Epithelial cell of proximal tubule (primary cell): ENCODE results near the gene HCRTR1. TPM values are rescaled to one million over a fixed set of nuclear protein-coding genes. Genes with fewer than 3 reads are reported as not detected.
A peak's percentile ranks its signal among the peaks of the same experiment; 100 is the strongest.

Experiments
- DNase-seq: peaks from one replicate; pipeline ENCODE4 v3.0.0-alpha.2; 2011; ENCODE audit warnings: low read depth
- H3K4me3 ChIP-seq: 2 replicates; pipeline ENCODE4 v1.5.1; 2011; ENCODE audit warnings: low read depth, mild to moderate bottlenecking, low read length
- total RNA-seq: library from RNA; depleted of rRNA; stranded (reverse); fragments of >200 nt; gene quantifications from 2 replicates; pipeline ENCODE4 v1.2.3, GENCODE V29; 2015
- TF ChIP-seq, protein P1 (sequence below): conservative IDR thresholded peaks from 2 replicates; pipeline ENCODE4 v1.5.1; 2012; ENCODE audit warnings: low read depth, mild to moderate bottlenecking, low read length

HCRTR1 gene
- total RNA-seq, 1 donor from 2014 or later = not detected

DNA sequence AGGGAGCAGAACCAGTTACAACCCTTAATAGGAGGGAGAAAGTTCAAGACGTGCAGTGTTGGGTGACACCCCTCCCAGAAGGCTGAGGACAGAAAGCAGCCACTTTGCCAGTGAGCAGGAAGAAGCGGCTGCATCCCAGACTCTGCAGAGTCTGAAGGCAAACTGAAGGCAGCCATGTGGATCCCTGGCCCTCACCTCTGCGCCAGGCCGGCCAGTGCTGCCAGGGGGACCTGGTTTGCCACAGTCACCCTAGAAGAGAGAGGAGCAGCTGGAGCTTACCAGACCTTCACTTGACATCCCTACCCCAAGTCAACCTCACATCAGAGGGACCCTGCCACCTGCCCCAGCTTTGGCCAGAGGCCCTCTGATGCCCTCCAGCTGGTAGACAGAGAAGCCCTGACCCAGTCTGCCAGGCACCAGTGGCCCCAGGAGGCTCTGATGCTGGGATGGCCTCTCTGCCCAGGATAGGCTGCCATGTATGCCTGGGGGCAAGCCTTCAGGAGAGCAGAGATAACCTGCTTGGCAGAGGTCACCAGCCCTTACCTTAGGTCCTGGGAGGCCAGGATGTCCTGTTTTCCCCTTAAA is 43.5 kb downstream of the HCRTR1 start:
- TF ChIP-seq, protein P1, sequence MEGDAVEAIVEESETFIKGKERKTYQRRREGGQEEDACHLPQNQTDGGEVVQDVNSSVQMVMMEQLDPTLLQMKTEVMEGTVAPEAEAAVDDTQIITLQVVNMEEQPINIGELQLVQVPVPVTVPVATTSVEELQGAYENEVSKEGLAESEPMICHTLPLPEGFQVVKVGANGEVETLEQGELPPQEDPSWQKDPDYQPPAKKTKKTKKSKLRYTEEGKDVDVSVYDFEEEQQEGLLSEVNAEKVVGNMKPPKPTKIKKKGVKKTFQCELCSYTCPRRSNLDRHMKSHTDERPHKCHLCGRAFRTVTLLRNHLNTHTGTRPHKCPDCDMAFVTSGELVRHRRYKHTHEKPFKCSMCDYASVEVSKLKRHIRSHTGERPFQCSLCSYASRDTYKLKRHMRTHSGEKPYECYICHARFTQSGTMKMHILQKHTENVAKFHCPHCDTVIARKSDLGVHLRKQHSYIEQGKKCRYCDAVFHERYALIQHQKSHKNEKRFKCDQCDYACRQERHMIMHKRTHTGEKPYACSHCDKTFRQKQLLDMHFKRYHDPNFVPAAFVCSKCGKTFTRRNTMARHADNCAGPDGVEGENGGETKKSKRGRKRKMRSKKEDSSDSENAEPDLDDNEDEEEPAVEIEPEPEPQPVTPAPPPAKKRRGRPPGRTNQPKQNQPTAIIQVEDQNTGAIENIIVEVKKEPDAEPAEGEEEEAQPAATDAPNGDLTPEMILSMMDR = no peak
- DNase-seq = no peak
- H3K4me3 ChIP-seq = no peak overlapping the region

DNA sequence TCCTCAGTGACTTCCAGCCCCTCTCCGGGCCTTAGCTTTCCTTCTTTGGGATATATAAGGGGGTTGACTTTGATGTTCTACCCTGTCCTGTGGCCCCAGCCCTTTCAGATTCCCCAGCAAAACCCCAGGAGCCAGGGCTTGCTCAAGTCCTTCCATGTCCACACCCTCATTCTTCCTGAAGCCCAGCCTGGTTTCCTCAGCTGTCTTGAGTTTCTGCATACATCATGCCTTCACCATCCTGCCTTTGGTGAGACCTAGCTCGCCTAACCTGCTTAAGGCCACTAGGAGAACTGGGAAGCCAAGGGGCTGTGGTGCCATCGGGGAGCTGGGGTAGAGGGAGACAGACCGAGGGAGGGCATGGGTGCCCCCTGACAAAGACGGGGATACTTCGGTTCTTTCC is 44.4 kb downstream of the HCRTR1 start:
- no peak for DNase-seq
- no peak overlapping the region for H3K4me3 ChIP-seq
- TF ChIP-seq, protein P1 = no peak

DNA sequence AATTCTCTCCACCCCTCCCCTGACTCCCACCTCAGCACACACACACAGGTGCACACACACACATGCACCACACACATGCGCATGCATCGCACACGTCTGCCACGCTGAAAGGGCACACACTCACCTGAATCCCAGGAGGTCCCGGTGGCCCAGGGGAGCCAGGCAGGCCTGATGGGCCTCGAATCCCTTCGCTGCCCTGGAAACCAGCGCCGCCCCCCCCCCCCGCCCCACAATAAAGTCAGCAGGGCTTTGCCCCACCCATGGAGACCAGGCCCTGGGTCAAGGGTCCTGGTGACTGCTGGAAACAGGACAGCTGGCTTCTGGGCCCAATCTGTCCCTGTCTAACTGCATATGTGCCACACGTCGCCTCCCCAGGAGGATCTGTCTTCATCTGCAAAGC is 45.0 kb downstream of the HCRTR1 start:
- DNase-seq = no peak
- TF ChIP-seq, protein P1 = no peak

DNA sequence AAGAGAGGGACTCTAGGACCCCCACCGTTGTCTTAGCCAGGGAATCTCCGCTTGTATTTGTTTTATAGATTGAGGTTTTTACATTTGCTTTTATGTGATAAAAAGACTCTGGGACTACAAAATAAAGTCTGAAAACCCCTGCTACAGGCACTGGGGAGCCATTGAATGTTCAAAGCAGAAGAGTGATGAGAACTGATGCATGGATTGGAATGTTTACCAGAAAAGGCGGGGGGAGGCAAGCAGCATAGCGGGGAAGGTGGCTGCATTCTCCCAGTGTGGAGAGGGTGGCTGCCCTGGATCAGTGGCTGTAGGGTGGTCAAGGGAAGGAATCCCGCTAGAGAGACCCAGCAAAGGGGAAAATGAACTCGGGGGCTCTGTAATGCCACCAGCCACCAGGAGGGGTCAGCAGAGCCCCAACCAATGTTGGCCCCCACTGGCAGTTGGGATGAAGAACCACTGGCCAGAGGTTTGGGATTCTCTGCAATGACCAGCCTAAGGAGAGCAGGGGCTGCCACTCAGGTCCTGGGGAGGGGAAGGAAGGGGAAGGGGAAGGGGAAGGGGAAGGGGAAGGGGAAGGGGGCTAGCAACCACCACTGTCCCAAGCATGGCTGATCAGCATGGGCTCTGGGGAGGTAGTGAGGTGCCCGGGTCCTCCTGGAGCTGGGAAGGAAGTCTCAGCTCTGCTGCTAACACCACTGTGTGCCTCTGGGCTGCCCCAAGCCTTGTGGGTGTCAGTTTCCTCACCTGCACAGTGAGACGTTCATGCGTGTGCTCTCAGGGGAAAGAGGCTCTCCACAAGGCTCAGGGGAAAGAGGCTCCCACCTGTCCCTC is 46.3 kb downstream of the HCRTR1 start:
- H3K4me3 ChIP-seq = no peak overlapping the region
- DNase-seq = no peak
- TF ChIP-seq, protein P1 = peak; percentile 88

More for the DNA sequence above, 45.0 kb downstream of the HCRTR1 start:
- H3K4me3 ChIP-seq = no peak overlapping the region

DNA sequence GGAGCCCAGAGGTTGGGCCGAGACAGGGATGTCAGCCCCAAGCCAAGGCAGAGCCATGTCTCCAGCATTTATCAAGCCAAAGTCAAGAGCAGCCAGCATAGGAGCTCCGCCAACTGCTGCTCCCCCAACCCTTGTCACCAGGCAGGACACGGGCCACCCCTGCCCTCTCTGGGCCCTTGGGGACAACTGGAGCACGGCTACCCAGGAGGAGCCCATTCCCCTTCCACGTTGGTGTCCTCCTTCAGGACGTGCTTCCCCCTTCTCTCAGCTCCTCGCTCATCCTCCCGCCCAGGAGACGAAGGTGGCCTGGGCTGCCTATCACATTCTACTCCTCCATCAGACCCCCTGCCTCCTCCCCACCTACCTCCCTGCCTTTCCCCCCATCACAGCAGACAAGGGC is 47.0 kb downstream of the HCRTR1 start:
- DNase-seq = no peak
- TF ChIP-seq, protein P1 = no peak
- H3K4me3 ChIP-seq = no peak overlapping the region

DNA sequence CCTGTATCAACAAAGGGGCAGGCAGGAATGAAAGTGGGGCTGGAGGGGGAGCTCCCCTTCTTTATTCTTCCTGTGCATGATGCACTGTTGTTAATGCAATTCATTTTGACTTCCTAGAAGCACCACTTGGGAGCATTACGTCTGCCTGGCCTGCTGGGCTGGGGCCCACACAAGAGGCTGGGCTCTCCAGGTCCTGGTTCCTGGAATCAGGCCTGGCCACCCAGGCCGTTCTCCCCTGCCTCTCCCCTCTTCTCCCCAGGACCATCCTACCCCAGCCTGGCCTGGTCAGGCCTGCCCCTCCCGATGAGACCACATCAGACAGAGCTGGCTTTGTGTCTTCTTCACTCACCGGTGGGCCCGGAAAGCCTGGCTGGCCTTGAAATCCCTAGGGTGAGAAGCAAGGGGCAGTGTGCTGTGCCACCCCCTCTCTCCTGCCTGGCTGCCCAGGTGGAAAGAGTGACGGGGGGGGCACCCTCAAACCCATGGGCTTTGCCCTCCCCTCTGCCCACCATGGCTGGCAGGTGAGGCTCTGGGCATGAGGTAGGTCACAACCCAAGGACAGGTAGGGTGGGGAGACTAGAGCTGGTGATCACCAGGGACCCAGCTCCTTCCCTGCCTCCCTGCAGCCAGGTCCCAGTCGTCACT is 47.9 kb downstream of the HCRTR1 start:
- H3K4me3 ChIP-seq = no peak overlapping the region
- DNase-seq = no peak
- TF ChIP-seq, protein P1 = no peak
